GM18858 (cell line): Measurements from ENCODE around the gene FHOD1.

Experiments
- ATAC-seq: cut with Tn5 transposase; IDR thresholded peaks from one replicate; pipeline ENCODE4 v1.9.1; 2021; ENCODE audit not compliant: unreplicated experiment

Gene FHOD1

GRCh38 chr16:67252609-67253497 lies 5.6 kb upstream of the FHOD1 start:
- ATAC-seq: no peak

DNA sequence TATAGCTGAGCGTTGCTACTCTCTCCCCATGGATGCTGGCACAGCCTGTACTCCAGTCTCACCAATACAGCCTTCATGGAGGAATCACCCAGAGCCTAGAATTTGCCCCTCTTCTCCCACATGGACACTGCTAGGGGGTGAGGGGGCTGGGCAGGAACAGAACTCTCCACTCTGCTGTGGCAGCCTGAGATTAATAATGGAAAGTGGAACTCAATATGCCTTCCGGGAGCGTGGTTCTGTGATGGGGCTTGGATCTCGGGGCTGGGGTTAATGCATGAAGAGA lies 2.7 kb upstream of the FHOD1 start:
- ATAC-seq: no peak

DNA sequence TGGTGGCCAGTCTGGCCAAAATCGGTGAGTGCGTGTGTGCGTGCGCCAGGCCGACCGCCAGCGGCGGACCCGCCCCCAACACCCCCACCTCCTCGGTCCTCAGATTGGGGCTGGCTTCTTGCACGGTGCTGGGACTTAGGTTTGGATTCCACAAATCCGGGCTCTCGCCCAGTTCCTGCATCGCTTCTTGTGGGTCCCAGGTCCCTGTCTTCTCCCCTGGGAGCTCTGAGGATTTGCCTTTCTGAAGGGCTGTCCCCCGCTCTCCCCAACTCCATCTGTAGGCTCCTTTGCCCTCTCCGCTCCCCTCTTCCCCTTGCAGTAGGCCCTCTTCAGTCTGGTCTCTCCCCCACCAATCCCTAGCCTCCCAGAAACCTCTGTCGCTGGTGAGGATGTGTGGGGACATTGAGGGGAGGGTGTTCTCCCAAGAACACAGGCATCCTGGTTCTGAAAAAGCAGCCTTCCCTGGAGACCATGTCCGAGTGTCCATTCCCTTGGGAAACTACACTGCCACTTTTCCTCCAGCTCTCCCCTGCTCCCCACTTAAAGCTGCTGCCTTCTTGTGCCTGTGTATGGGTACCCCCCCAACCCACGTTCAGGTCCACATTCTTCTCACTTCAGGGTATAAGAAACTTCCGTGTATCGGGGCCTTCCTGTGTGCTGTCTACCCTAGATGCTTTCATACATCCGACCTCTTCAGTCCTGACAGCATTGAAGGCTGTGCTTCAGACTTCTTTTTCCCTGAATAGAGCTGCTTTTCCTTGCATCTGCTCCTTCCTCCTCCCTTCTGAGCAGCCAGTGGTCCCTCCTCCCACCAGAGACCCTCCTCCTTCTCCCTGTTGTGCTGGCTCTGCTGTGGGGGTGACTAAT lies 2.1 kb upstream of the FHOD1 start:
- no peak for ATAC-seq

DNA sequence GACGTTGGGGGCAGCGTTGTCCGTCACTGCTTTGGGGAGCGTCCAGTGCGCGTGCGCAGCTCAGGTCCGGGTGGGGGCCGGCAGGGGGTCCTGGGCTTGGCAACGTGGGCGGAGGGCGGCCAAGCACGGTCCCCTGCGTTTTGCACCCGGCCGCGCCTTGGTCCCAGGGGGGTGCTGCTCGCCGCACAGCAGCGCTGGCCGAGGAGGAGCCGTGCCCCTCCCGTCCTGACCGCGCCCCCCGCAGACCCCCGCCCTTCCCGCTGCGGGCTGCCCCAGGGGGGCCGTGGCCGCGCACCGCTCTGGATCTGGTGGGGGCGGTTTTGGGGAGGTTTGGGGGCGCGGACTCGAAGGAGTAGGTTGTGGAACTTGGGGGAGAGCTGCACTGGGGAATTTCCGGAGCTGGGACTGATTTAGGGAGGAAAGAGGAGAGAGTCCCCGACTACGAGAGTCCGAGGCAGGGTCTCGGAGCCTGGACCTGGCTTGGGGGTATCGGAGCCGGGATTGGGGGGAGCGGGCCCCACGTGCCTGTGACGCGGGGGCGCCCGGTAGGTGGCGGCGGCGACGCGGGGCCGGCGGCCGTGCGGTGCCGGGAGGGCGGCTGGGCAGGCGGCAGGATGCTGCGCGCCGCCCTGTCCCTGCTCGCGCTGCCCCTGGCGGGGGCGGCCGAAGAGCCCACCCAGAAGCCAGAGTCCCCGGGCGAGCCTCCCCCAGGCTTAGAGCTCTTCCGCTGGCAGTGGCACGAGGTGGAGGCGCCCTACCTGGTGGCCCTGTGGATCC lies 1.3 kb upstream of the FHOD1 start, which contains the start of gene SLC9A5:
TSS of gene SLC9A5 (plus strand) at position 579 of the 777 bp plus-strand sequence. CDS start at position 615, 36 bp downstream.
- ATAC-seq: no peak

DNA sequence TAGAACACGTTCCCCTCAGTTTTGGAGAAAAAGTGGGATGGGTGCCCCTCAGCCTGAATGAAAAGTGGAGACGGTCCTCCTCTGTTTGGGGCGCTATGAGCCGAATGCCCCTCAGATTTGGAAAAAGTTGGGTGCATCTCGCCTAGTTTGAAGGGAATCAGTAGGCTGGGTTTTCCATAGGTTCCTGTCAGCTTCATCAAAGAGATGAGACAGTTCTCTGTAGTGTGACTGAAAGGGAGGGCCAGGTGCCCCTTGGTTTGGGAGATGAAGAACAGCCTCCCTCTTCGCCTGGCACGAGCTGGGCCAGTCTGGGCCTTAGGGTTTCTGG lies 756 bp upstream of the FHOD1 start:
- ATAC-seq: no peak

DNA sequence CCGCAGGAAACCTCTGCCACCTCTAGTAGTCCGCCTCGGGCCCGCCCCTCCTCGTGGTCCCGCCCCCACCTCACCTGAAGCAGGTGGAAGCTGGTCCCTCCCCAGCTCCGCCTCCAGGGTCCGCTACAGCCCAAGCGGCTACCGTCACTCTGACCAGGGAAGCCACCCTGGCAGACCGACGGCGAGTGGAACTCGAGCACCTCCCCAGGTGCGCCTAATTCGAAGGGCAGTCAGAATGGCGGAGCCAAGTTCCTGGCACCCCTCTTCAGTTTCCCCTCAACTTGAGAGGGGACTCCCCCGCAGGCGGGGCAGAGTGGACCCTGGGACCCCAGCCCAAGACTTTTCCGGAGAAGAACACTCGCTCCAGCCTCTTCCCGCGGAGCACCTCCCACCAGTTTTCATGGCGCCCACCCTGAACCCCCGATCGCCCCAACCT lies 507 bp downstream of the FHOD1 start:
- no peak for ATAC-seq

DNA sequence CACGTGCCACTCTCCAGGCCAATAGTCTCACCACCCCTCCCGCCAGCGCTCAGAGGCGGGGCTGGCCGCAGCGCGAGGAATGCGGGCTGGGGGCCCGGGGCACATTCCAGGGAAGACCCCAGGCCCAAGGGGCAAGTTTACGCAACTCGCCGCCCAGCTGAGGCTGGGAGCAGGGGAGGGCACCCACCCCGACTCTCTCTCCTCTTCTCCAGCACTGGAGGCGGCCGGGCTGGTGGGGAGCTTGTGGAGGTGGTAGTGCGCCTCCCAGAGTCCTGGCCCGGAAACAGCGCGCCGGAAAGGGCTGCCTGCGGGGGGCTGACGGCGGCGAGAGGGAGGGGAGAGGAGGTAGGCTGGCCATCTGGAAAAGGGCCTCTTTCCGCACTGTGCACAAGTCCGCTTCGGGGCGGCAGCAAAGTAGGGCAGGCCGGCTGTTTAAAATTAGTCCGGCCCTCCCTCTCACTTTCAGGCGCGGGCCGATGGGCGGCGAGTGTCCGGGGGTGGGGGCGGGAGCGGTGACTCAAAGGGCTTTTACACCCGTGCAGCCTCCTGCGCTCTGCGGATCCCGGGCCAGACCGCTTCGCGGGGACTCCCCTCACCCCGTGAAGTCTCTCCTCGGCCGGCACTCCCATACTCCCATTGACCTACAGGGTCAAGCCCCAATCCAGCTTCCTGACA lies 1.1 kb downstream of the FHOD1 start:
- ATAC-seq: no peak

DNA sequence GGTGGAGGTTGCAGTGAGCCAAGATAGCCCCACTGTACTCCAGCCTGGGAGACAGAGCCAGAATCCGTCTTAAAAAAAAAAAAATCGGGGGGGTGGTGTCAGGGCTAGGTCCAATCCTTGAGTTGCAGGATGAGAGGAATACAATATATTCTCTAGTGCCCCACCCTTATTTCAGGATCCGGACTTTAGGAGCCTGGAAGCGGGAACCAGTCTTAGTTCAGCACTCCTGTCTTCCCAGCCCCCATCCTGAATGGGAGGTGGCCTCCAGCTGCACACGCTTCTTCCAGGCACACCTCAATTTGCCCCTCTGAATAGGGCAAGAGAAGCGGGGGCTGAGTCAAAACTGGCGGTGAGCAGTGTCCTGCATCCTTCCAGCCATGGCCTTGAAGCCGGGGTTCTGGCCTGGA lies 1.6 kb downstream of the FHOD1 start:
- no peak for ATAC-seq

- no peak for ATAC-seq
Measured at GRCh38 chr16:67245186-67245585, 2.1 kb downstream of the FHOD1 start.

DNA sequence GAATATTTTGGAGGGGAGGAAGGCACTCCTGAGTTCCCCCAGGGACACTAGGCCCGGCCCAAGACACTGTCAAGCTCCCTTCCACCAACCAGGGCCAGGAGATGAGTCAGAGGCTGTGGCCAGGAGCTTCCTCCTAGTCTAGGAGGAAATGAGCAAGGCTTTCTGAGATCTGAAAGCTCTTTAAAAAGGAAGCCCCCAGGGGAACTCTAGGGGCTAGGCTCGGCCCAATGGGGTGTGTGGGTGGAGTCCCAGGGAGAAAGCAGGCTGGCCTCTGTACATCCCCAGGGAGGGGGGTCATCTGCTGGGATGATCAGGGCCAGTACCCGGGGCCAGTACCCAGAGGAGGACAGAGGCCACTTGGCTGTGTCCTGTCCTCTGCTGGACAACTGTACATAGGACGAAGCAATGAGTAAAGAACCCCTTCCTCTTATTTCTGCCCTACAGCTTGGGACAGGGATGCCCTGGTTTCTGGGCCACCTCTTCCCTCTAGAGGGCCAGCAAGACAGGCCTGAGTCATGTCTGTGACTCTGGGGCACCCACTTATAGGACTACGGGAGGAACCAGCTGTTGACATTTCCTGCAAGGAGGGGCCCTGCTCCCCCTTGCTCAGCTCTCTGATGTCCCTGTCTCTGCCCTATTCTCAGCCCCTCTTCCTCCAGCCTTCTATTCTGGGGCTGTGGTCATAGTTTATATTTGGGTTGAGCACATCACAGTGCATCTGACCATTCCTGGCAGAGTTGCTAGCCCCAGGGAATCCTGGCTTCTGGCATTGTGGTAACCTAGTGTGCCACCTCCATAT lies 2.7 kb downstream of the FHOD1 start:
- peak; percentile 43 for ATAC-seq

- no peak for ATAC-seq
Measured at GRCh38 chr16:67243481-67243880, 3.8 kb downstream of the FHOD1 start.

DNA sequence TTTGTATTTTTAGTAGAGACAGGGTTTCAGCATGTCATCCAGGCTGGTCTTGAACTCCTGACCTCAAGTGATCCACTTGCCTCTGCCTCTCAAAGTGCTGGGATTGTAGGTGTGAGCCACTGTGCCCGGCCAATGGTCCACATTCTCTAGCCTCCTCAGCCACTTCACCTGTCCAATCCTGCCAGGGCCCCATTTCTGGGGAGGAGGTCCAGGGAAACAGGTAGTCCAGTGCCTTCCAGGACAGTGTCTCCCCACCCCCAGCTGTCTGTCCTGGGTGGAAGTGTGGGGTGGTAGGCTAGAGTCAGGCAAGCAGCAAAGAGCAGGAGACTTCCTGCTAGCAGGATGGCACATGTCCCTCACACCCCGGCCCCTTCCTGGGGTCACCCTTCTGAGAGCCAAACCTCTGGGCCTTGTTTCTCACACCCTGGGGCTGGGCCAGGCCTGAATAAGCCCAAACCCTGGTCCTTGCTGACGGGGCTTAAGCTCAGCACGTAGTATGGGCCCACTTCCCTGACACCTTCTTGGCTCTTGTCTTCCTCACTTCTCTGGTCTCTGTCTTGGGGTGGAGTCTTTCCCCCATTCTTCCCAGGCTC lies 5.0 kb downstream of the FHOD1 start:
- ATAC-seq: no peak

DNA sequence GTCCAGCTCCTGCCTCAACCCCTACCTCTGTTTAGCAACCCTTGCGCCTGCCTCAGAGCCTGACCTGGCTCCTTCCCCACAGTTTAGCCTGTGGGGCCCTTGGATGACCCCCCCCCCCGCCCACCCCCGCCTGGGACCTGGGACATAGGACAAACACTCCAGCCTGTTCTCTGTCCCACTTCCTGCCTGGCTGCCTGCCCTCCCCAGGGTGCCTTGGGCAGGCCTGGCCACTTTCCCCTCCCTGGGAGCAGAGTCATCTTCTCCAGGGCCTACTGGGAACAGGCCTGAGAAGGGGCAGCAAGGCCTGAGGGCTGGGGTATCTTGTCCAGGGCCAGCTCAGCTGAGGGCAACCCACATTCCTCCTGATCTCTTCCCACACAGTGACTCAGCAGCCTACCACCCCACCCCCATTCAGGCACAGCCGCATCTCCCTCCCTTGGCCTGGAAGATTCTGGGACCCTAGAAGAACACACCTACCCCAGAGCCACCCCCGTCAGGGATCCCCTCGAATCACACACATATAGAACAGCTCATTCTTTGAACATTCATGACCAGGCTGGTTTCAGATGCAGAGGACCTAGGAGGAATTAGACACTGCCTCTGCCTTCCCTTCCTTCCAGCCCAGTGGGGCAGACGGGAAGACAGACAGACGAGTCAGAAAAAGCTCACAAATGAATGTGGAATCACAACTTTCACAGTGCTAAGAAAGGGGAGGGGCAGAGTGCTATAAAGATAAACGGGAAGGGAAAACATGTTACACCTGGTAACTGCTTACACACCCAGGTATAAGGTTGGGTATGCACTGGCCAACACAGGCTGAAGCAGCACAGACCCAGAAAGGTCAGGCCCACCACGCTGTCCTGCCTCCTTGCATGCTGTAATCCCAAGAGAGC lies 6.0 kb downstream of the FHOD1 start:
- ATAC-seq: no peak

GRCh38 chr16:67240506-67240905 lies 6.8 kb downstream of the FHOD1 start:
- no peak for ATAC-seq

DNA sequence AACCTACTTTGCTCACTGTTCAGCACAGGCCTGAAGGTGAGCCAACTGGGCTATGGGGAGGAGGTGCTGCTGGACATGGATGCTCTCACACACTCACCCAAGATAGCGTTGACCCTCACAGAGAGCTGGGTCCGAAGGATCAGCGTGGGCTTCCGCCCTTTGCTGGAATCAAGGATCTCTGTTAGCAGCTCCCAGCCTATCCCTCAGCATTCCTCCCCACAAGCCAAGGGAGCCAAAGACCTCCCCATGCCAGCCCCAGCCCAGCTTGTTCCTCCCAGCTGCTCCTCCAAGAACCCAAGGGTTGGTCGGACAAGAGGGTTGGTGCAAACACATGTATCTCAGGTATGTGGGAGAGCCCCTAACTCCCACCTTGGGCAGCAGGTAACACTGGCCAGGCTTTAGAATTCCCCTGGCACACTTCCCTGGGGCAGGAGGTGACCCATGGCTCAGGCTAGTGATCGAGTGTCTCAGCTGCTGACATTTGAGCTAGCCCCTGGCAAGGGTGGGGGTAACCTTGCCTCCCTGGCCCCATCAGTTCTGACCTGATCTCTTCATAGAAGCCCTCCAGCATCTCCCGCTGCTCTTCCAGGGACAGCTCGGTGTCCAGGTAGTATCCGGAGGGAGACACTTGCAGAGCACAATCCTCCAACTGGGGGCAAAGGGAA lies 8.3 kb downstream of the FHOD1 start:
- no peak for ATAC-seq

GRCh38 chr16:67238278-67238575 lies 9.1 kb downstream of the FHOD1 start:
- no peak for ATAC-seq

- no peak for ATAC-seq
Measured at GRCh38 chr16:67237396-67238277, 9.6 kb downstream of the FHOD1 start.
